ENCODE data around the gene EIF4E3. TPM values are rescaled to one million over a fixed set of nuclear protein-coding genes. Genes with fewer than 3 reads are reported as not detected.

The EIF4E3 gene
- total and polyA plus RNA-seq, 8 donors, result 10.4 to 34.8 (median 13.3) TPM

DNA sequence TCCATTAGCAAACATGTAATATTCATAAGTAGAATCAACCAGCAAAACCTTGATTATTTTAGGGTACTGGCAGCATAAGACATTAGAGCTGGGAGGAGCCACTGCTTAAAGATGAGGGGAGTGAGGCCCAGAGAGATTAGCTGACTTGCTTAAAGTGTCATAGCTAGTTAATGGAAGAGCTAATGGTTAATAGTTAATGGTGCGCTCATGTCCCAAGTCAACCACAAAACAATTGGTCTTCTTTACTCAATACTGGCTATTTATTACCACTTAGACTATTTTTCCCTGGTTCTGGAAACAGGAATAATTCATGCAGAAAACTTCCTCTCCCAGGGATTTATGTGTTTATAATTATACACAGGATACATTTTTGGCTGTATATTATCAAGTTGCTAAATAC is 33.1 kb downstream of the EIF4E3 start:
- H3K4me3 ChIP-seq, result no peak overlapping the region
- no peaks in the 10 kb centered on the region for H3K27me3 ChIP-seq
- intact Hi-C loops (cut with DNase I), result no loop called here
- peaks cover 7 to 15% of the 10 kb centered on the region in 2 donors for H3K4me1 ChIP-seq
- DNase-seq, result no peak
- H3K36me3 ChIP-seq, result peaks cover 0 to 24% of the 10 kb centered on the region in 2 donors
- TF ChIP-seq, protein P1, sequence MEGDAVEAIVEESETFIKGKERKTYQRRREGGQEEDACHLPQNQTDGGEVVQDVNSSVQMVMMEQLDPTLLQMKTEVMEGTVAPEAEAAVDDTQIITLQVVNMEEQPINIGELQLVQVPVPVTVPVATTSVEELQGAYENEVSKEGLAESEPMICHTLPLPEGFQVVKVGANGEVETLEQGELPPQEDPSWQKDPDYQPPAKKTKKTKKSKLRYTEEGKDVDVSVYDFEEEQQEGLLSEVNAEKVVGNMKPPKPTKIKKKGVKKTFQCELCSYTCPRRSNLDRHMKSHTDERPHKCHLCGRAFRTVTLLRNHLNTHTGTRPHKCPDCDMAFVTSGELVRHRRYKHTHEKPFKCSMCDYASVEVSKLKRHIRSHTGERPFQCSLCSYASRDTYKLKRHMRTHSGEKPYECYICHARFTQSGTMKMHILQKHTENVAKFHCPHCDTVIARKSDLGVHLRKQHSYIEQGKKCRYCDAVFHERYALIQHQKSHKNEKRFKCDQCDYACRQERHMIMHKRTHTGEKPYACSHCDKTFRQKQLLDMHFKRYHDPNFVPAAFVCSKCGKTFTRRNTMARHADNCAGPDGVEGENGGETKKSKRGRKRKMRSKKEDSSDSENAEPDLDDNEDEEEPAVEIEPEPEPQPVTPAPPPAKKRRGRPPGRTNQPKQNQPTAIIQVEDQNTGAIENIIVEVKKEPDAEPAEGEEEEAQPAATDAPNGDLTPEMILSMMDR (IDR thresholded peaks at IDR 0.05), result no peak
- no peaks in the 10 kb centered on the region for H3K9me3 ChIP-seq
- no peak overlapping the region for H3K27ac ChIP-seq
- ATAC-seq, result no peak

DNA sequence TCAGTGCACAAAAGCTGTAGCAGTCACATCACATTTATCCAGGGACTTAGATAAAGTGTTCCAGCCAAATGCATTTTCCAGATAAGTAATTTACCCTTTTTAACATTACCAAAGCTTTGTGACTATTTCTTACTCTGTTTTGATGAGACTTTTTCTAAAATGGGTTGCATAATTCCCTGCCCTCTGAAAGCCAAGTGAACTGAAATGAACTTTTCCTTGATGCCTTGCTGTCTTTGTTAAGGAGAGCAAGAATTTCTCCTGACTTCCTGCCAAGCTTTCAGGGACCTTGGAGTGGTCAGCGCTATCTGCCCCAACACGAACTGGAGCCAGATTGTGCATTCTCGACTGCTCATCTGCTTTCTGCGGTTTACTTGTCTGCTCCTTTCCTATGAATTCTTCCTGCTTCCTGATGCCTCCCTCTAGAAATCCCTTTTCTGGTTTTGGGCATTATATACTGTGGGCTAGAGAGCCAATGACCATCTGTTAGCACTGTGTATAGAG is 34.8 kb downstream of the EIF4E3 start:
- H3K4me1 ChIP-seq, result peaks cover 7 to 16% of the 10 kb centered on the region in 2 donors
- no peak for ATAC-seq
- no peaks in the 10 kb centered on the region for H3K9me3 ChIP-seq
- TF ChIP-seq, protein P1 (IDR thresholded peaks at IDR 0.05), result no peak
- no peak for DNase-seq
- intact Hi-C loops (cut with DNase I), result no loop called here
- H3K27ac ChIP-seq, result no peak overlapping the region
- no peaks in the 10 kb centered on the region for H3K27me3 ChIP-seq
- H3K36me3 ChIP-seq, result peaks cover 0 to 16% of the 10 kb centered on the region in 2 donors
- no peak overlapping the region for H3K4me3 ChIP-seq

DNA sequence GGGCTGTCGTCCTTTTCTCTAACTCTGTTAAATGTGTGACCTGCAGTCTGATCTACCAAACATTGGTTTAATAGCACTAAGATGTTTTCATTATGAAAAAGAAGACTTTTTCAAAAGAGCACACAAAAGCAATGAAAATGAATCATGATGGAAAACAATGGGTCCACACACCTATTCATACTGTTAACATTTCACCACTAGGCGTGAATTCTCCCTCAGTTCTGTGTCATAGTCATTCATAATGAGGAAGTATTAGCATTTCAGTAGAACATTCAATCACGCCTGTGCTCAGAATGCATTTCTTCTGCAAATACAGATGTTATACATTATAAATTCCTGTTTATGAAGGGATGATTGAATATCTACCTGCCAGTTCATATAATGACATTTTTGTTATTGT is 35.9 kb downstream of the EIF4E3 start:
- TF ChIP-seq, protein P1 (IDR thresholded peaks at IDR 0.05), result no peak

DNA sequence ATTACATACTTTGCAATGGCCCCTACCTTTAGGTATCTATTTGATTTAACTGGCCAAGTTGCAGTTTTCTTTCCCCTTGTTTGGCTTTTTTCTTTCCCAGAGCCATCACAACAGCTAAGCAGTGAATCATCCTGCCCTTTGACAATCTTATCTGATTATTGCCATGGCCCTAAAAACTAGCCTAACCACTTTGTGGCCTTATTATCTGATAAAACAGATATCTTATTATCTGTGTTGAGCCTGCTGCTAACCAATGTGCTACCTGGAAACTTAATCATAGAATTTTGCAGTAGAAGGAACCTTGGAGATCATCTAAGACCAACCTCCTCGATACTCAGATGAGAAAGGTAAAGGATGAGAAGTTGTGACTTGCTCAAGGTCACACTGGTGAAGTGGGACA is 37.1 kb downstream of the EIF4E3 start:
- DNase-seq, result no peak
- TF ChIP-seq, protein P1 (IDR thresholded peaks at IDR 0.05), result no peak
- Histone ChIP-seq H3K4me1 (peaks cover 0 to 31% of the 10 kb centered on the region in 2 donors), H3K9me3 (no peaks in the 10 kb centered on the region), H3K27ac (no peak overlapping the region), H3K4me3 (no peak overlapping the region), H3K36me3 (peaks cover 0 to 22% of the 10 kb centered on the region in 2 donors), H3K27me3 (no peaks in the 10 kb centered on the region)
- intact Hi-C loops (cut with DNase I), result no loop called here
- ATAC-seq, result no peak

More for the DNA sequence above, 35.9 kb downstream of the EIF4E3 start:
- DNase-seq (no peak), ATAC-seq (no peak)
- no peaks in the 10 kb centered on the region for H3K27me3 ChIP-seq
- no peak overlapping the region for H3K27ac ChIP-seq
- intact Hi-C loops (cut with DNase I), result no loop called here
- no peak overlapping the region for H3K4me3 ChIP-seq
- H3K4me1 ChIP-seq, result peaks cover 0 to 22% of the 10 kb centered on the region in 2 donors
- H3K9me3 ChIP-seq, result no peaks in the 10 kb centered on the region
- H3K36me3 ChIP-seq, result peaks cover 0 to 22% of the 10 kb centered on the region in 2 donors

DNA sequence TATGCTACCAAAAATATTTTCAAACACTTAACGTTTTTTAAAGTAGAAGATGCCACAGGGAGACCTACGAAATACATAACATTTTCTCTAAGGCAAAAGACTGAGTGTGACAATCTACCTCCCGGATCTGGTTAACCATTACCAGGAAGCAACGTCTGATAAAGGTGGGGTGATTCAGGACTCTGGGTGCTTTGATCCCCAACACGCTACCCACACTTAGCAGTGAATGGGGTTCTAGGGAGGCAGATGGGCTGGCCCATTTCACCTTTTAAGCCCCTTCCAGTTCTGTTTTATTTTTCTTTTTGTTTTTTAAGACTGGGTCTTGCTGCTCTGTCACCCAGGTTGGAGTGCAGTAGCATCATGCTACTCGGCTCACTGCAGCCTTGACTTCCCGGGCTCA is 39.5 kb downstream of the EIF4E3 start:
- intact Hi-C loops (cut with DNase I), result no loop called here
- Histone ChIP-seq H3K9me3 (no peaks in the 10 kb centered on the region), H3K27ac (no peak overlapping the region), H3K4me3 (no peak overlapping the region), H3K27me3 (no peaks in the 10 kb centered on the region), H3K36me3 (peaks cover 0 to 22% of the 10 kb centered on the region in 2 donors), H3K4me1 (peaks cover 10 to 51% of the 10 kb centered on the region in 2 donors)
- ATAC-seq (no peak), DNase-seq (no peak)
- TF ChIP-seq, protein P1 (IDR thresholded peaks at IDR 0.05), result no peak
